GM23248 (cell line): Measurements from ENCODE around the gene MYO18B.

ENCODE experiments used
- EZH2 ChIP-seq: fragments of 200-600 bp; sonication (generic); IDR thresholded peaks from 2 replicates; pipeline ENCODE4 v1.6.1; 2018; ENCODE audit warnings: antibody characterized with exemption, mild to moderate bottlenecking; ENCODE audit not compliant: insufficient read depth, poor library complexity, severe bottlenecking
- EZH2phosphoT487 ChIP-seq: fragments of 200-600 bp; sonication (generic); IDR thresholded peaks from 2 replicates; pipeline ENCODE4 v1.6.1; 2018; ENCODE audit warnings: antibody characterized with exemption, moderate library complexity, mild to moderate bottlenecking, low read depth; ENCODE audit not compliant: insufficient read depth

DNA sequence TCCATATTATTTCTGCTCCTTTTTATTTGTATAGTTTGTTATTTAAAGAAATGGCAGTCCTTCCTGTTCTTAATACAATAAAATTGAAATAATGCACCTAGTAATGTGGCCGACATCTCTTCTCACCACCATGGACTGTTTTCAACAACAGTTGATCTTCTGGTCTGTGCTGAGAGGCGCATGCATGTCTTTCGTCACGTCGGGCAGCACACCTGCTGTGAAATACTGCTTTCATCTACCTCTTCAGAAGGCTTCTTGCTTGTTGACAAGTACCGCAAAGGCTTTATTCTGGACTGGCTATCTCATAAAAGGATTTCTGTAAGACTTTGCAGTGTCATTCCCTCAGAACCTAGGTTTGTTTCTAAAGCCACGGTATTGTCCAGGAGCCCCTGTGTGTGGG, 13.9 kb upstream of the MYO18B start:
- TF ChIP-seq EZH2phosphoT487 (no peak), EZH2 (no peak)
